NB4 (cell line): ENCODE results near the gene RNF112.

Experiments used
- DNase-seq: peaks from one replicate; pipeline ENCODE4 v3.0.0; 2010; ENCODE audit warnings: low read depth
- H3K4me3 ChIP-seq: one replicate; pipeline ENCODE4 v1.5.1; 2011; ENCODE audit warnings: mild to moderate bottlenecking, low read depth, low read length, moderate library complexity
- CTCF ChIP-seq: IDR thresholded peaks from one replicate; pipeline ENCODE4 v1.5.1; 2012; ENCODE audit warnings: low read depth, low read length
- MAX ChIP-seq: IDR thresholded peaks from 2 replicates; pipeline ENCODE4 v1.6.1; 2011; ENCODE audit warnings: low read depth, low read length
- MYC ChIP-seq: IDR thresholded peaks from 2 replicates; pipeline ENCODE4 v1.6.1; 2011; ENCODE audit warnings: low read depth, low read length
- POLR2A ChIP-seq: IDR thresholded peaks from 2 replicates; pipeline ENCODE4 v1.6.1; 2011; ENCODE audit warnings: mild to moderate bottlenecking; ENCODE audit not compliant: insufficient read length; ENCODE audit errors: extremely low read depth

The RNF112 gene

GRCh38 chr17:19410875-19411620 is at the start of gene RNF112:
Gene RNF112 (plus strand): TSS chr17:19411232. CDS start chr17:19411409, 177 bp downstream.
- DNase-seq: no peak
- no peak for TF ChIP-seq POLR2A
- TF ChIP-seq MYC: no peak
- TF ChIP-seq CTCF: no peak
- no peak for TF ChIP-seq MAX
- H3K4me3 ChIP-seq: no peak within 1 kb of the TSS

GRCh38 chr17:19361326-19361725 is 49.7 kb upstream of the RNF112 start:
- DNase-seq: no peak
- TF ChIP-seq MAX (no peak), POLR2A (no peak), CTCF (no peak), MYC (no peak)
- no peak overlapping the region for H3K4me3 ChIP-seq

GRCh38 chr17:19361944-19362276 is 49.1 kb upstream of the RNF112 start:
- TF ChIP-seq CTCF (no peak), MYC (no peak), POLR2A (no peak), MAX (no peak)
- H3K4me3 ChIP-seq: peak overlapping the region; percentile 71
- DNase-seq: no peak

- peak within 1 kb of the TSS; percentile 71 for H3K4me3 ChIP-seq
- TF ChIP-seq CTCF (peak; percentile 60), MAX (peak; percentile 57), MYC (peak; percentile 55), POLR2A (no peak)
- peak; percentile 90 for DNase-seq
Observed at GRCh38 chr17:19362277-19363113, 48.5 kb upstream of the RNF112 start, which contains the start of gene B9D1. Gene B9D1 (minus strand): TSS chr17:19362723. CDS start chr17:19362569, 154 bp downstream.

- peak overlapping the region; percentile 71 for H3K4me3 ChIP-seq
- no peak for DNase-seq
- TF ChIP-seq POLR2A: no peak
- TF ChIP-seq CTCF: no peak
- no peak for TF ChIP-seq MYC
- no peak for TF ChIP-seq MAX
Observed at GRCh38 chr17:19363114-19363438, 48.0 kb upstream of the RNF112 start.
